HG03103 (cell line): Measurements from ENCODE around the gene NRARP.

Source experiments
- ATAC-seq: cut with Tn5 transposase; IDR thresholded peaks from one replicate; pipeline ENCODE4 v1.9.1; 2021; ENCODE audit warnings: low read depth; ENCODE audit not compliant: unreplicated experiment

NRARP gene

GRCh38 chr9:137323531-137324331, 21.7 kb upstream of the NRARP start:
- ATAC-seq: no peak

- no peak for ATAC-seq
Observed at GRCh38 chr9:137321726-137322361, 19.8 kb upstream of the NRARP start.

- no peak for ATAC-seq
Observed at GRCh38 chr9:137320555-137321384, 18.7 kb upstream of the NRARP start.

DNA sequence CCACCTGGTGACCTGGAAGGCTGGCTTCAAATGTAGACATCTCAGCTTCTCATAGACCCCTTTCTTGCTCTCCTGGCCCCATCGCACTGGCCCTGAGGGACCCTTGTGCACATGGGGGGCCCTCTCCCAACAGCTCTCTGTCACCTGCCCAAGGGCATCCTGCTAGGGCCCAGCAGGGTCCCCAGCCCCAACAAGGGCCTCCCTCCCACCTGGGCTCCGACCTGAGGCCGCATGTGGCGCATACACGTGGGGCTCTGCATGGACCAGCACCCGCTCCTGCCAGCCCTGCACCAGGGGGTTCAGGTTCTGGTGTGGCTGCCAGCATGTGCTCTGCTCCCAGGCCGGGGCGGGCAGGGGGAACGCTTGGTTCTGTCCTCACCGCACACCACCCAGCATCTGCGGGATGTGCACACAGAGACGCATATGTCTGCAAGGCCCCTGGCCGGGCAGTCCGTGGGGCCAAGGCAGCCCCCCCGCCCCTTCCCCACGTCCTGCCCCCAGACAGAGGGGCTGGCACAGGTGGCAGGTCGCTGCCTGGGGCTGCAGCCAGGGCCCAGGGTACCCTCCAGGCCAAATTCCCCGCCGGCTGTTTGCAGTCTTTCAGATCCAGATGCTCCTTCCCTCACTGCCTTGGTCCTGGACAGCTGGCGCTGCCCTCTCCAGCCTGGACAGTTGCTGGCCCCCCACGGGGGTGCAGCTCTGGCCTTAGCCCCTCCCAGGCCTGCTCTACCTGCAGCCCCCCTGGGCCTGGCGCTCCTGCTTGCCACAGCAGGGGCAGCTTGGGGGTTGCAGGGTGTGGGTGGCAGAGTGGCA, 17.9 kb upstream of the NRARP start:
- ATAC-seq: no peak

DNA sequence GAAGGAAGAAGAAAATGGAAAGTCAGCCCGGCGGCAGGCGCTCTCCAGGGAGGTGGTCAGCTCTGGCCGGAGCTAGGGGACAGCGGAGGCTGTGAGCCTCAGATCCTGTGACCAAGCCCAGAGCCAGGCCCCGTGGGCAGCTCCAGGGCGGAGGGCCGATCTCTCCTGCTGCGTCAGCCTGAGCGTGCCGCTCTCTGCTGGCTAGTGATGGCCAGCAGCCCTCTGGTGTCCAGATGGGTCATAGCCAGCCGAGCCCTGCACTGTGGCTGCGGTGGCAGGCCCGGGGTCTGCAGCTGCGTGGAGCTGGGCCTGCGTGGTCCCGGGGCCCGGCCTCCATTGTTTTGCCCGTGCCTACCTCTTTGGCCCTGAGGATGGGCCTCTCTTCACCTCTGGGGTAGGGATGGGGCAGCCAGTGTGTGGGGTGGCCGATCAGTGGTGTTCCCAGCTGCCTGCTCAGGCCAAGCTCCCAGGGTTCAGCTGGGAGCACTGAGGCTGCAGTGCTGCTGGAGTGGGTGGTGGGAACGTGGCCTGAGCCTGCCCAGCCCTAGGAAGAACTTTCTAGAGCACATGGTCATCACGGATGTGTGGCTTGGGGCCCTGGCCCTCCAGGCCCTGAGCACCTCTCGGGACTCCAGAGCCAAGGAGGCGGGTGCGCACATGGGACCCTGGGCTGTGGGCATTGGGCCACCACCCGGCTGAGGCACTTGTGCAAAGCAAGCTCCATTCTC, 17.1 kb upstream of the NRARP start:
- no peak for ATAC-seq

DNA sequence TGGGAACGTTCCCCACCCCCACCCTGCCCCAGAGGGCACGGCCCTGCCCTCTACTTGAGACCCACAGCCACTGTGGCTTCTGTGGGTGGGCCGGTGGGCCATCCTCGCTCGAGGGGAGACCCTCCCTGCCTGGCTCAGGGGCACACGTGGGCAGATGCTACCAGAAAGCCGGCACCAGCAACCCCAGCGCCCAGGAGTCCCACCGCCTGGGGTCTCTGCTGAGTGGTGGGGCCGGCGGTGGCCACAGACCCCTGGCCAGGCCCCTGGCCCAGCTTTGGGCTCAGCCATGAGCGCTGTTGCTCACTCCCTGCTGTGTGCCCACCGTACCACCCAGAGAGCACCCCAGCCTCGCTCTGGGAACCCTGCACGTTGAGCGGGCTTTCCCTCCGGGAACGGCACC, 16.5 kb upstream of the NRARP start:
- no peak for ATAC-seq

GRCh38 chr9:137317718-137318511, 15.8 kb upstream of the NRARP start:
- ATAC-seq: no peak

- no peak for ATAC-seq
Observed at GRCh38 chr9:137317021-137317717, 15.1 kb upstream of the NRARP start.

GRCh38 chr9:137316012-137316981, 14.2 kb upstream of the NRARP start:
- no peak for ATAC-seq

DNA sequence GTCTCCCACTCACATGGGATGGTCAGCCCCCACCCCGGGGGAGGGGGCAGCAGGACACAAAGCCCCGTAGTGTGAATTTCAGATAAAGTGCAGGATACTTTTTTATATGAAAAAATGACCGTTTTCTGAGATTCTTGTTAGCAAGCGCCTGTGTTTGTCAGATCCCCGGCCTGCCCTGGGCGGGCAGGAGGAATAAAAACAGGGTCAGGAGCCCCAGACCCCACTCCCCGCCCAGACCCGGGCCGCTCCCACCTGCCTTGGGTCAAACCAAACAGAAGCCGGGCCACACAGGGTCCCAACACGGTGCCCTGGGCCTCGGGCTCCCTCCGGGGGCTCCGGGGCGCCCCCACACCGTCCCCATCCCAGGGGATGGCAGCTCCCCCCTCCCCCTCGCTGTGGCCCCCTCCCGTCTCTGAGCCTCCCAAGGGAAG, 13.5 kb upstream of the NRARP start:
- ATAC-seq: no peak

DNA sequence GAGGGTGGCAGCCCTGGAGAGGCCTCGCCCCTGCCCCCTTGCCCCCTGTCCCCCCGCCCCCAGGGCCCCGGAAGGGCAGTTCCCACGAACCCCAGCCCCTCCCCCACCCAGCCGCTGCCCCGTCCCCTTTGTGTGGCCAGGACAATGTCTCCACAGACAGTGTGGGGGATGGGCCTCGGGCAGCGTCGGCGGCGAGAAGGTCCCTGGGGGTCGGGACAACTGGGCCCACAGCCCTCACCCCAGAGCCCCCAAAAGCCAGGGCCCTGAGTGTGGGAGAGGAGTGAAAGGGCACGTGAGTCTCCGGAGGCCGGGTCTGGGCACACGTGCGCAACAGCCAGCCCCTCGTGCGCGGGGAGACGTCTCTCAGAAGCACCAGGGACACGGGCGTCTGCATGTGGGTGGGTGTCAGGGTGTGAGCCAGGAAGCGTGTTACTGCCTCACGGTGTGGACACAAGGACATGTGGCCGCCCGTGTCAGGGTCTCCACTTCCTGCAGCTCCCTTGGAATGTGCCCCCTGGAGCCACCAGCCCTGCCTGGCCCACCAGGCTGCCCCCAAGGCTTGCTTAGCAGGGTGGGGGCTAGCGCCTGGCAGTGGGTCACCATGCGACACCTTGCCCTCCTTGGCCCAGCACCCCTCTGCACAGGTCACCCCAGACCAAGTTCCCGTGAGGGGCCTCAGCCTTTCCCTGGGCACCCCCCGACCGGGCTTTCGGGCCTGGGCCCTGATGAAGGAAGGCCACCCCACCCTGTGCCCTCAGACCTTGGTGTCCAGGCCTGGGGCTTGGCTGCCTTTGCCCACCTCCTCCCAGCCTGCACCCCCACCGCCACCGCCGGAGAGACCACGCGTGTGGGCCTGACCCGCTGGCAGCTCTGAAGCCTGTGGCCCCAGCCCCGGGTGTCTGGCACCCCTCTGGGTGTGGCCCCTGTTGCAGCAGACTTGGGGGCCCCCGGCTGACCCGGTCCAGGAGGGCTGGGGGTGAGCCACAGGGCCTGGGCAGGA, 12.8 kb upstream of the NRARP start:
- ATAC-seq: no peak

GRCh38 chr9:137313956-137314560, 12.0 kb upstream of the NRARP start:
- no peak for ATAC-seq

GRCh38 chr9:137313326-137313936, 11.4 kb upstream of the NRARP start:
- no peak for ATAC-seq

- no peak for ATAC-seq
Observed at GRCh38 chr9:137312852-137313325, 10.8 kb upstream of the NRARP start.
